Stomach smooth muscle (tissue), 2 donors: ENCODE results near the gene GBP4.
"Not testable (repeated sequence)": the region's sequence is repeated elsewhere in the genome, so short reads cannot be mapped to it uniquely, and the experiment has no call there.

Experiments used
- H3K27ac ChIP-seq: one replicate; pipeline ENCODE4 v1.7.0; 2013; ENCODE audit warnings: mild to moderate bottlenecking, low read length, inconsistent platforms
- H3K27me3 ChIP-seq, 2 donors: one replicate each; pipeline ENCODE4 v1.7.0; 2013; ENCODE audit warnings: low read length in 2 of 2; ENCODE audit not compliant: insufficient read depth in 2 of 2, control insufficient read depth in 1 of 2
- H3K36me3 ChIP-seq, 2 donors: one replicate each; pipeline ENCODE4 v1.7.0; 2013; ENCODE audit warnings: low read length in 2 of 2; ENCODE audit not compliant: control insufficient read depth in 2 of 2, insufficient read depth in 2 of 2
- H3K4me1 ChIP-seq: one replicate; pipeline ENCODE4 v1.7.0; 2013; ENCODE audit warnings: low read length; ENCODE audit not compliant: control insufficient read depth, insufficient read depth
- H3K4me3 ChIP-seq, 2 donors: one replicate each; pipeline ENCODE4 v1.7.0; 2013; ENCODE audit warnings: low read length in 2 of 2
- H3K9ac ChIP-seq, 2 donors: one replicate each; pipeline ENCODE4 v1.7.0; 2013; ENCODE audit warnings: low read length in 2 of 2, mild to moderate bottlenecking in 1 of 2
- H3K9me3 ChIP-seq, 2 donors: one replicate each; pipeline ENCODE4 v1.7.0; 2013; ENCODE audit warnings: low read length in 2 of 2; ENCODE audit not compliant: control insufficient read depth in 2 of 2
- donor health status: healthy.
- donor health status: Pancreatic carcinoma.

The GBP4 gene

GRCh38 chr1:89198491-89199072 is at the start of gene GBP4:
Gene GBP4 (minus strand): TSS chr1:89198942. CDS start chr1:89198834, 108 bp downstream.
- Histone ChIP-seq H3K36me3 (no peaks in the 10 kb centered on the region), H3K9me3 (no peaks in the 10 kb centered on the region), H3K9ac (peak within 1 kb of the TSS; percentile 59 to 65), H3K27ac (peak within 1 kb of the TSS; percentile 1), H3K4me3 (peak within 1 kb of the TSS; percentile 78 to 86), H3K27me3 (peaks cover 0 to 3% of the 10 kb centered on the region in 2 donors), H3K4me1 (no peaks in the 10 kb centered on the region)

DNA sequence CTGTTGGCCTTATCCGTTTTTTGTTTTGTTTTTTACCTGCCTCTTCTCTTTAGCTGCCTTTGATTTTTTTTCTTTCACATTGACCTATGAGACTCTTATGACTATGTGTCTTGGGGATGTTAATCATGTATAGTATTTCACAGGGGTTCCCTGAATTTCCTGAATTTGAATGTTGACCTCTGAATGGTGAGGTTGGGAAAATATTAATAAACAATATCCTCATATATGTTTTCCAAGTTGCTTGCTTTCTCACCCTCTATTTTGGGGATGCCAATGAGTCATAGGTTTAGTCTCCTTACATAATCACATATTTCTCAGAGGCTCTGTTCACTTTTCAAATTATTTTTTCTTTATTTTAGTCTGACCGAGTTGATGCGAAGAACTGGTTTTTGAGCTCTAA is 44.3 kb upstream of the GBP4 start:
- H3K4me1 ChIP-seq: no peaks in the 10 kb centered on the region
- H3K27ac ChIP-seq: no peak overlapping the region
- H3K27me3 ChIP-seq: no peaks in the 10 kb centered on the region
- H3K36me3 ChIP-seq: no peaks in the 10 kb centered on the region
- no peak overlapping the region for H3K4me3 ChIP-seq
- H3K9me3 ChIP-seq: no peaks in the 10 kb centered on the region
- H3K9ac ChIP-seq: no peak overlapping the region

GRCh38 chr1:89221341-89221740 is 22.6 kb upstream of the GBP4 start:
- Histone ChIP-seq H3K4me3 (no peak overlapping the region), H3K27me3 (no peaks in the 10 kb centered on the region), H3K36me3 (no peaks in the 10 kb centered on the region), H3K9me3 (no peaks in the 10 kb centered on the region), H3K27ac (no peak overlapping the region), H3K9ac (no peak overlapping the region), H3K4me1 (no peaks in the 10 kb centered on the region)

- not testable (repeated sequence) for H3K4me3 ChIP-seq, H3K36me3 ChIP-seq, H3K27me3 ChIP-seq, H3K27ac ChIP-seq, H3K9ac ChIP-seq, H3K4me1 ChIP-seq, H3K9me3 ChIP-seq
Observed at GRCh38 chr1:89219851-89220250, 21.1 kb upstream of the GBP4 start.

DNA sequence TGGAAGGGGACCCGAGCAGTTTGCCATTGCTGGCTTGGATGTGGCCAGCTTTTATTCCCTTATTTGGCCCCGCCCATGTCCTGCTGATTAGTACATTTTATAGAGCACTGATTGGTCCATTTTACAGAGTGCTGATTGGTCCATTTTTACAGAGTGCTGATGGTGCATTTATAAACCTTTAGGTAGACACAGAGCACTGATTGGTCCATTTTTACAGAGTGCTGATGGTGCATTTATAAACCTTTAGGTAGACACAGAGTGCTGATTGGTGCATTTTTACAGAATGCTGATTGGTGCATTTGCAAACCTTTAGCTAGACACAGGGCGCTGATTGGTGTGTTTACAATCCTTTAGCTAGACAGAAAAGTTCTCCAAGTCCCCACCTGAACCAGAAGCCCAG is 20.2 kb upstream of the GBP4 start:
- not testable (repeated sequence) for H3K9ac ChIP-seq, H3K4me1 ChIP-seq, H3K9me3 ChIP-seq, H3K4me3 ChIP-seq, H3K36me3 ChIP-seq, H3K27me3 ChIP-seq, H3K27ac ChIP-seq

- H3K27me3 ChIP-seq: no peaks in the 10 kb centered on the region
- no peaks in the 10 kb centered on the region for H3K36me3 ChIP-seq
- no peak overlapping the region for H3K27ac ChIP-seq
- no peaks in the 10 kb centered on the region for H3K9me3 ChIP-seq
- no peaks in the 10 kb centered on the region for H3K4me1 ChIP-seq
- no peak overlapping the region for H3K9ac ChIP-seq
- no peak overlapping the region for H3K4me3 ChIP-seq
Observed at GRCh38 chr1:89213347-89213746, 14.6 kb upstream of the GBP4 start.

DNA sequence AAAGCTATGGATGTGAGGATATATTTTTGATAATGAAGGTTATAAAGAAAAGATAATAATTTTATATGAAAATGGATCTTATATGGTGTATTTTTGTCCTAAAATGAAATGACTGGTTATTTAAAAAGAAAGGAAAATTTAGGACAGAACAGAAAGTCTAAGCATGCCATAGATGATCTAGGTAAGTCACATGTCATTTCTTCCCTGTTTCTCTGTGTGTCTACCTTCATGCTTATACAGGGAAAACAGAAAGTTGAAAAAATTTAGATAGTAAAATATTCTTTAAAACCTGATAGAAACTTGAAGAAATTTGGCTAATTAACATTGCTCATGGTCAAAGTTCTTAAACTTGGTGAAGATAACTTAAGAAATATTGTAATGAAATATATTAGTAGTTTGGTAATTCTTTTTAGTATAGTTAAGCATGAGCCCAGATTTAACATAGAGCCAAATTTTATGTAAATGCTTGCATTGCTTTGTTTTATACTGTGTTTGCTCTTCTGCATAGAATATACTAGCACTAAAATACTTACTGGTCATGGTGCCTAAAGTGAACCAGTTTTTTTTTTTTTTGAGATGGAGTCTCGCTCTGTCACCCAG is 12.4 kb upstream of the GBP4 start:
- Histone ChIP-seq H3K9ac (no peak overlapping the region), H3K4me3 (no peak overlapping the region), H3K4me1 (no peaks in the 10 kb centered on the region), H3K27ac (no peak overlapping the region), H3K9me3 (no peaks in the 10 kb centered on the region), H3K27me3 (no peaks in the 10 kb centered on the region), H3K36me3 (no peaks in the 10 kb centered on the region)

GRCh38 chr1:89206373-89206772 is 7.6 kb upstream of the GBP4 start:
- Histone ChIP-seq H3K27me3 (no peaks in the 10 kb centered on the region), H3K9me3 (no peaks in the 10 kb centered on the region), H3K36me3 (no peaks in the 10 kb centered on the region), H3K4me1 (no peaks in the 10 kb centered on the region), H3K4me3 (no peak overlapping the region), H3K27ac (no peak overlapping the region), H3K9ac (no peak overlapping the region)

DNA sequence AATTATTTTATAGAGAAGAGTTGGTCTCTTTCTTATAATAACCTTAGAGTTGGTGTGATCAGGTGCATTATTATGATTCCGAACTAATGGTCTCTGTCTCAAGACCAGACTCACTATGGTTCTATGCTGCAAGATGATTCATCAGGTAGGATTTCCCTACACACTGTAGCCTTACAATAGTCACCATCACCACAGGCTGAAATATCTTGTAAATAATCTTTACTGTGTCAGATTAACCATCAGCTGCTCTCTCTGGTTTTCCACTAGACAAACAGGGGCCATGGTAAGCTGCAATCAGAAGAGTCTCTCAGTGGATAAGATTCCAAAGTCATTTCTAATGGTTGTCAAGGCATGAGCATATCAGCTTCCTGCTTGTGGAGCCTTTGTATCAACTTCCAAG is 4.4 kb upstream of the GBP4 start:
- Histone ChIP-seq H3K36me3 (no peaks in the 10 kb centered on the region), H3K27me3 (no peaks in the 10 kb centered on the region), H3K4me3 (no peak overlapping the region), H3K4me1 (no peaks in the 10 kb centered on the region), H3K27ac (no peak overlapping the region), H3K9ac (no peak overlapping the region), H3K9me3 (no peaks in the 10 kb centered on the region)

GRCh38 chr1:89201106-89201794 is 2.5 kb upstream of the GBP4 start:
- no peak overlapping the region for H3K9ac ChIP-seq
- H3K4me1 ChIP-seq: no peaks in the 10 kb centered on the region
- peaks cover 0 to 3% of the 10 kb centered on the region in 2 donors for H3K27me3 ChIP-seq
- H3K27ac ChIP-seq: no peak overlapping the region
- no peak overlapping the region for H3K4me3 ChIP-seq
- H3K9me3 ChIP-seq: no peaks in the 10 kb centered on the region
- no peaks in the 10 kb centered on the region for H3K36me3 ChIP-seq

DNA sequence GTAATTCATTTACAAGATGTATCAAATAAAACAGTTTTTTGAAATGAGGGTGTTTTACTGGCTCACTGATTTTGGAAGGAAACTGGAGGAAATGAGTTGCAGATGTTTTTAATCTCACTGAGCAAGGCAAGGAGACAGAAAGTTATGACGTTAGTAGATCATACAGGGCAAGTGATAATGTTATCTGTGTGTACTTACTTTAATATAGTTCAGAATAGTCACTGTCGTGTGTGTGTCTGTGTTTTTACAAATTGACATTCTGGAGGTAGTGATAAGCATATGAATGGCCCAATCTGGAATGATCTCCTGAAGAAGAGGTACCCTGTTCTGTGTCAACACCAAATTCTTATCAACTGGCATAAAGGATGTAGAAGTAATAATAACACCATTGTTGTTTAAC is 1.9 kb upstream of the GBP4 start:
- no peak overlapping the region for H3K27ac ChIP-seq

More for the DNA sequence above, 1.9 kb upstream of the GBP4 start:
- no peak overlapping the region for H3K9ac ChIP-seq
- no peak overlapping the region for H3K4me3 ChIP-seq
- no peaks in the 10 kb centered on the region for H3K4me1 ChIP-seq
- H3K9me3 ChIP-seq: no peaks in the 10 kb centered on the region
- H3K36me3 ChIP-seq: no peaks in the 10 kb centered on the region
- H3K27me3 ChIP-seq: peaks cover 0 to 3% of the 10 kb centered on the region in 2 donors
